ENCODE measurements around the gene HMOX1.

The HMOX1 gene

DNA sequence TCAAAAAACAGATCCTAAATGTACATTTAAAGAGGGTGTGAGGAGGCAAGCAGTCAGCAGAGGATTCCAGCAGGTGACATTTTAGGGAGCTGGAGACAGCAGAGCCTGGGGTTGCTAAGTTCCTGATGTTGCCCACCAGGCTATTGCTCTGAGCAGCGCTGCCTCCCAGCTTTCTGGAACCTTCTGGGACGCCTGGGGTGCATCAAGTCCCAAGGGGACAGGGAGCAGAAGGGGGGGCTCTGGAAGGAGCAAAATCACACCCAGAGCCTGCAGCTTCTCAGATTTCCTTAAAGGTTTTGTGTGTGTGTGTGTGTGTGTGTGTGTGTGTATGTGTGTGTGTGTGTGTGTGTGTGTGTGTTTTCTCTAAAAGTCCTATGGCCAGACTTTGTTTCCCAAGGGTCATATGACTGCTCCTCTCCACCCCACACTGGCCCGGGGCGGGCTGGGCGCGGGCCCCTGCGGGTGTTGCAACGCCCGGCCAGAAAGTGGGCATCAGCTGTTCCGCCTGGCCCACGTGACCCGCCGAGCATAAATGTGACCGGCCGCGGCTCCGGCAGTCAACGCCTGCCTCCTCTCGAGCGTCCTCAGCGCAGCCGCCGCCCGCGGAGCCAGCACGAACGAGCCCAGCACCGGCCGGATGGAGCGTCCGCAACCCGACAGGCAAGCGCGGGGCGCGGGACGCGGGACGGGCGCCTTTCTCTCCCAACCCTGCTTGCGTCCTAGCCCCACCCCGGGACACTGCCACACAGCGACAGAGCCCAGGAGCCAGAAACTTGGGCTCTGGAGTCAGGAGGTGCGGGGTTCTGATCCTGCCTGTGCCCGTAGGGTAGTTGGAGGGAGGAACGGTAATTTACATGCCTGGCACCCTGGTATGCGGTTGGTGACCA, at the start of gene HMOX1:
HMOX1 (plus strand) TSS at position 560 of the 887 bp plus-strand sequence; CDS start at position 638, 78 bp downstream.
- TF ChIP-seq CTCF (IDR thresholded peaks at IDR 0.05), result no peak

GRCh38 chr22:35332278-35332677, 48.6 kb upstream of the HMOX1 start:
- no peak for TF ChIP-seq CTCF (IDR thresholded peaks at IDR 0.05)

- TF ChIP-seq CTCF (IDR thresholded peaks at IDR 0.05), result no peak
These were observed 47.7 kb upstream of the HMOX1 start for GRCh38 chr22:35333220-35333619.

DNA sequence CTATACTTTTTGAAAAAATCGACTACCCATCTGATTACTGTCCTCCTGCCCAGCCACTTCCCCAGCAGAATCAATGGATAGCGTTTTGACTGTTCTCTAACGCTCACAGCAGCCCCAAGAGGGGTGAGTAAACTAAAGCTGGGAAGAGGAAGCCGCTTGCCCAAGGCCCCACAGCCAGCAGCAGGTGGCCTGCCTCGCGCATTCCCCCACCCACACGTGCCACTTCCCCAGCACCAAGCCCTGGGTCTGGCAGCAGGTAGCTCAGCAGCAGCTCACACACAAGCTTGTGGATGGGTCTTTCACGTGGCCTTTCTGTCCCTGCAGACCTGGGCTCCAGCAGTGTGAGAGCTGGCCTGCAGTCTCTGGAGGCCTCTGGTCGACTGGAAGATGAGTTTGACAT, 46.9 kb upstream of the HMOX1 start:
- TF ChIP-seq CTCF (IDR thresholded peaks at IDR 0.05), result no peak

DNA sequence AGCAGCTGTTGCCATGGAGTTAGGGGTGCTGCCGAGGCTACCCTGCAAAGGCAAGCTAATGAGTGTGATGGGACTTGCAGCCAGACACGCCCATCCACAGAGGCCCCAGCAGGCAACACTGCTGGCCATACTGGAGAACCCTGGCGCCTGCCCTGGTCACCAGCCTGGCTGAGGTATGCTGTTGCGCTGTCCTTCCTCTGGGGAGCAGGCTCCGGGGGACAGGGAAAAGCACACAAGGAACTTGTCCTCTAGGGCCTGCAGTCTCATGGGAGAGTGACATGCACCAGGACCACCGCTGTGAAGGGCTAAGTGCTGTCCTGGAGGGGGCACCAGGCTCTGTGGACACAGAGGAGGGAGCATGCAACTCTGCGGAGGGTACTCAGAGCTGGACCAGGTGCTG, 45.4 kb upstream of the HMOX1 start:
- no peak for TF ChIP-seq CTCF (IDR thresholded peaks at IDR 0.05)

DNA sequence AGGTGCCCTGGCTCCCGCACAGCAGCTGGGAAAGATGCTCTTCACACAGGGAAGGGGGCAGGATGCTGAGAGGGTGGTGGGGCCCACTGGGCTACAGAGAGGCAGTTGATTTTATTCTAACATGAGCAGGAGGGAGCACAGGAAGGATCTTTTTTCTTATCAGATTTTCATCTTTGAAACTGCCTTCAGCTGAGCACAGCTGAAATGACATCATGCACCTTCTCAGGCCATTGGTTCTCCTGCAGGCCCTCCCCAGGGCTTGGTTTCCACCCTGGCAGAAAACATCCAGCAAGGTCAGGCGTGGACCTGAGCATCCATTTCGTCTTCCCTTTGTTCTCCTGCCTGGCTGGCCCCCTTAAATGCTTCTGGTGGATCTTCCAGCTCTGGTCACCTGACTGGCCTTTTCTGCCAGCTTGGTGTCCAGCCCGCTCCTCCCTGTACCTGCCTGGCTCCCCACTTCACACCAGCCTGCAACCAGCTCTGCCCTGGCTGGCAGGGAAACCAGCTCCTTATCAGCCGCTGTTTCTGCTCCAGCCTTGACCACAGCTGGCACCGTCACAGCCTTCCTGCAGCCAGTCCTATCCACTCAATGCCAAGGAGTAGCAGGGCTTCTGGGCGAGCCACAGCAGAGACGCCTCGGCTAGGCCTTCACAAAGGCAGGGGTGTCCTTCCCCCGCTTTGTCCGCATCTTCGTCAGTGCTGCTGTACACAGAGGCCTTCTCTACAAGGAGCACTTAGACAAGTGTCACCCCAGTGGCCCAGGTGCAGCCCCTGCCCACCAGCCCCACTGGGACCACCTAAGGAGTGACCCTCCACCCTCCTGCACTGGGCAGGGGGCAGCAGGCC, 44.7 kb upstream of the HMOX1 start:
- no peak for TF ChIP-seq CTCF (IDR thresholded peaks at IDR 0.05)

GRCh38 chr22:35337932-35338331, 43.0 kb upstream of the HMOX1 start:
- TF ChIP-seq CTCF (IDR thresholded peaks at IDR 0.05), result no peak
